Measurements from ENCODE around the gene PIGH. TPM values are rescaled to one million over a fixed set of nuclear protein-coding genes. Genes with fewer than 3 reads are reported as not detected.
A peak's percentile ranks its signal among the peaks of the same experiment; 100 is the strongest.
"Not testable (repeated sequence)": the region's sequence is repeated elsewhere in the genome, so short reads cannot be mapped to it uniquely, and the experiment has no call there.

PIGH gene
- total RNA-seq, 1 experiment from 2014 or later, result 19.0 TPM

DNA sequence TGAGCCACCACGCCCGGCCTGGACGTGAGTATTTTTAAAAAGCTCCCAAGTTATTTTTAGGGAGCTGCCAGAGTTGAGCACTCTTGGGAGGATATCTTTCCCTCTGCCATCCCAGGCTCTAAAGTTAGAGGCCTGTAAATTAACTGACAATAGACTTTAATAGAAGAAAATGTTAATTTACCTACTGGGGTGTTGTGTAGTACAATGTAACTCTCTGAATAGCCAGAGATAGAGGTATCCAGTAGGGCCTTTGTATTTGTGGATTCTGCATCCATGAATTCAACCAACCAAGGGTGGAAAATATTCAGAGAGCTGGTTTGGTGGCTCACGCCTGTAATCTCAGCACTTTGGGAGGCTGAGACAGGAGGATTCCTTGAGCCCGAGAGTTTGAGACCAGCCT is 7.6 kb upstream of the PIGH start:
- TF ChIP-seq, protein P1, sequence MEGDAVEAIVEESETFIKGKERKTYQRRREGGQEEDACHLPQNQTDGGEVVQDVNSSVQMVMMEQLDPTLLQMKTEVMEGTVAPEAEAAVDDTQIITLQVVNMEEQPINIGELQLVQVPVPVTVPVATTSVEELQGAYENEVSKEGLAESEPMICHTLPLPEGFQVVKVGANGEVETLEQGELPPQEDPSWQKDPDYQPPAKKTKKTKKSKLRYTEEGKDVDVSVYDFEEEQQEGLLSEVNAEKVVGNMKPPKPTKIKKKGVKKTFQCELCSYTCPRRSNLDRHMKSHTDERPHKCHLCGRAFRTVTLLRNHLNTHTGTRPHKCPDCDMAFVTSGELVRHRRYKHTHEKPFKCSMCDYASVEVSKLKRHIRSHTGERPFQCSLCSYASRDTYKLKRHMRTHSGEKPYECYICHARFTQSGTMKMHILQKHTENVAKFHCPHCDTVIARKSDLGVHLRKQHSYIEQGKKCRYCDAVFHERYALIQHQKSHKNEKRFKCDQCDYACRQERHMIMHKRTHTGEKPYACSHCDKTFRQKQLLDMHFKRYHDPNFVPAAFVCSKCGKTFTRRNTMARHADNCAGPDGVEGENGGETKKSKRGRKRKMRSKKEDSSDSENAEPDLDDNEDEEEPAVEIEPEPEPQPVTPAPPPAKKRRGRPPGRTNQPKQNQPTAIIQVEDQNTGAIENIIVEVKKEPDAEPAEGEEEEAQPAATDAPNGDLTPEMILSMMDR (IDR thresholded peaks at IDR 0.05; ENCODE audit: unreplicated experiment), result no peak
- H3K4me3 Mint-ChIP-seq (ENCODE audit: low read depth, unreplicated experiment), result no peak overlapping the region
- no peak overlapping the region for H3K27ac Mint-ChIP-seq (ENCODE audit: unreplicated experiment)
- intact Hi-C loops (cut with micrococcal nuclease; ENCODE audit: unreplicated experiment), result no loop called here
- no peaks in the 10 kb centered on the region for H3K9me3 Mint-ChIP-seq (ENCODE audit: low read depth, unreplicated experiment)
- BruUV-seq (replicated peaks), result no TSS peak
- H3K27me3 Mint-ChIP-seq (ENCODE audit: unreplicated experiment), result no peaks in the 10 kb centered on the region
- no peaks in the 10 kb centered on the region for H3K36me3 Mint-ChIP-seq (ENCODE audit: insufficient read depth, unreplicated experiment)
- H3K4me1 Mint-ChIP-seq (ENCODE audit: low read depth, unreplicated experiment), result no peaks in the 10 kb centered on the region
- no peak for DNase-seq
- CTCF ChIA-PET, result no interaction called here

DNA sequence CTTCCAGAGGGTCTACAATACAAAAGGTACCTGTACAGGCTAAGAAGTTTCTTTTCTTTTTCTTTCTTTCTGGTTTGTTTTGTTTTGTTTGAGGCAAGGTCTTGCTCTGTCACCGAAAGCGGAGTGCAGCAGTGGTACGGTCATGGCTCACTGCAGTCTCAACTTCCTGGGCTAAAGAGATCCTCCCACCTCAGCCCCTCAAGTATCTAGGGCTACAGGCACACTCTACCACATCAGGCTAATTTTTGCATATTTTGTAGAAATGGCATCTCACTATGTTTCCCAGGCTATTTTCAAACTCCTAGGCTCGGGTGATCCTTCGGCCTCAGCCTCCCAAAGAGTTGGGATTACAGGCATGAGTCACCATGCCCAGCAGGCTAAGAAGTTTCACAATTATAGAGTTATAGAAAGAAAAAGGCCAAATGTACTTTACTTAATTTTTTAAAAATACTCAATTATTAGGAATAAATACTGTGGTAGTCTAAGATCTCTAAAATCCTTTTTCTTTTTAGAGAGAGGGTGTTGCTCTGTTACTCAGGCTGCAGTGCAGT is 3.0 kb upstream of the PIGH start:
- BruUV-seq (replicated peaks), result no TSS peak
- CTCF ChIA-PET, result no interaction called here
- Mint-ChIP-seq H3K9me3 (ENCODE audit: low read depth, unreplicated experiment) (no peaks in the 10 kb centered on the region), H3K27me3 (ENCODE audit: unreplicated experiment) (no peaks in the 10 kb centered on the region), H3K4me1 (ENCODE audit: low read depth, unreplicated experiment) (peaks cover 12% of the 10 kb centered on the region), H3K4me3 (ENCODE audit: low read depth, unreplicated experiment) (no peak overlapping the region), H3K36me3 (ENCODE audit: insufficient read depth, unreplicated experiment) (peaks cover 18% of the 10 kb centered on the region), H3K27ac (ENCODE audit: unreplicated experiment) (no peak overlapping the region)
- DNase-seq, result no peak
- intact Hi-C loops (cut with micrococcal nuclease; ENCODE audit: unreplicated experiment), result no loop called here
- TF ChIP-seq, protein P1 (IDR thresholded peaks at IDR 0.05; ENCODE audit: unreplicated experiment), result no peak

DNA sequence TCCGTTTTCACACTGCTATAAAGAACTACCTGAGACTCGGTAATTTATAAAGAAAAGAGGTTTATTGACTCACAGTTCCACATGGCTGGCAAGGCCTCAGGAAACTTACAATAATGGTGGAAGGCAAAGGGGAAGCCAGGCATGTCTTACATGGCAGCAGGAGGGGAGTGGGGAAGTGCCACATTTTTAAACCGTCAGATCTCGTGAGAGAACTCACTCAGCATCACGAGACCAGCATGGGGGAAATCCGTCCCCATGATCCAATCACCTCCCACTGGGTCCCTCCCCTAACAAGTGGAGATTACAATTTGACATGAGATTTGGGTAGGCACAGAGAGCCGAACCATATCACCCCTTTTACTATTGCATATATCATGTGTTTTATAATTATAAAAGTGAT is 2.0 kb upstream of the PIGH start:
- TF ChIP-seq, protein P1 (IDR thresholded peaks at IDR 0.05; ENCODE audit: unreplicated experiment), result no peak
- no peak for DNase-seq
- Mint-ChIP-seq H3K27me3 (ENCODE audit: unreplicated experiment) (no peaks in the 10 kb centered on the region), H3K9me3 (ENCODE audit: low read depth, unreplicated experiment) (no peaks in the 10 kb centered on the region), H3K36me3 (ENCODE audit: insufficient read depth, unreplicated experiment) (peaks cover 21% of the 10 kb centered on the region), H3K27ac (ENCODE audit: unreplicated experiment) (no peak overlapping the region), H3K4me1 (ENCODE audit: low read depth, unreplicated experiment) (peaks cover 17% of the 10 kb centered on the region), H3K4me3 (ENCODE audit: low read depth, unreplicated experiment) (no peak overlapping the region)
- BruUV-seq (replicated peaks), result no TSS peak
- intact Hi-C loops (cut with micrococcal nuclease; ENCODE audit: unreplicated experiment), result no loop called here
- CTCF ChIA-PET, result no interaction called here

DNA sequence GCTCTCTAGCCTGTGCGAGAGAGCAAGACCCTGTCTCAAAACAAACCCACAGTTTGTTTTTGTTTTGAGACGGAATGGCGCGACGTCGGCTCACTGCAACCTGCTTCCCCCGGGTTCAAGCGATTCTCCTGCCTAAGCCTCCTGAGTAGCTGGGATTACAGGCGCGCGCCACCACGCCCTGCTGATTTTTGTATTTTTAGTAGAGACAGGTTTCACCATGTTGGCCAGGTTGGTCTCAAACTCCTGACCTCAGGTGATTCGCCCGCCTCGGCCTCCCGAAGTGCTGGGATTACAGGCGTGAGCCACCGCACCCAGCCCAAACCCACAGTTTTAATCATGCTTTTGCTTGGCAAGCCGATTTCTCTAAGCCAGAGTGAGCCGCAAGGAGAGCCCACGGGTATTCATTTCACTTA is 500 bp upstream of the PIGH start:
- intact Hi-C loops (cut with micrococcal nuclease; ENCODE audit: unreplicated experiment); BruUV-seq (replicated peaks); DNase-seq; H3K27me3 Mint-ChIP-seq (ENCODE audit: unreplicated experiment); H3K9me3 Mint-ChIP-seq (ENCODE audit: low read depth, unreplicated experiment): not testable (repeated sequence)
- H3K36me3 Mint-ChIP-seq (ENCODE audit: insufficient read depth, unreplicated experiment), result peaks cover 21% of the 10 kb centered on the region
- H3K27ac Mint-ChIP-seq (ENCODE audit: unreplicated experiment), result peak overlapping the region; percentile 85
- peaks cover 17% of the 10 kb centered on the region for H3K4me1 Mint-ChIP-seq (ENCODE audit: low read depth, unreplicated experiment)
- peak overlapping the region; percentile 92 for H3K4me3 Mint-ChIP-seq (ENCODE audit: low read depth, unreplicated experiment)
- CTCF ChIA-PET, result interaction anchor here (0.5 to 1.9 kb wide), 13 partner anchors 12 to 180 kb away, joined by 3 to 18 read pairs (median 4); no protein-coding TSS in a partner anchor

DNA sequence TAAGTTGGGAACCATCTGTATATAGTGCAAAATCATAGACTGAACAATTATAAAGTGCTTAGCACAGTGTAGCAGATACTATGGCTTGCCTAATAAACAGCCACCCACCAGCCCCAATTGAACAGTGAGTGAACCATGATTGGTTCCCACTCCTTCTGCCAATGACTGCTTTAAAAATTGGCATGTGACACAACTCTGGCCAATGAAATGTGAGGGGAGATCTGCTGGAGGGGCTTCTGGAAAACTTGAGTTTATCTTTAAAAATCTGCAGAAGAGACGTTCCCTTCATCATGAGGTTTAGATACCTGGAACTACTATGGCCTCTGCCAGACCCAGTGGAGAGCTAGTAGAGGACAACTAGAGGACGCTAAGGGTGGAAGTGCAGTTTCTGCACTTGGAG is 4.7 kb downstream of the PIGH start:
- no peaks in the 10 kb centered on the region for H3K9me3 Mint-ChIP-seq (ENCODE audit: low read depth, unreplicated experiment)
- H3K4me3 Mint-ChIP-seq (ENCODE audit: low read depth, unreplicated experiment), result no peak overlapping the region
- no peaks in the 10 kb centered on the region for H3K27me3 Mint-ChIP-seq (ENCODE audit: unreplicated experiment)
- H3K36me3 Mint-ChIP-seq (ENCODE audit: insufficient read depth, unreplicated experiment), result peaks cover 19% of the 10 kb centered on the region
- no peak overlapping the region for H3K27ac Mint-ChIP-seq (ENCODE audit: unreplicated experiment)
- no peak for DNase-seq
- intact Hi-C loops (cut with micrococcal nuclease; ENCODE audit: unreplicated experiment), result no loop called here
- TF ChIP-seq, protein P1 (IDR thresholded peaks at IDR 0.05; ENCODE audit: unreplicated experiment), result no peak
- peaks cover 26% of the 10 kb centered on the region for H3K4me1 Mint-ChIP-seq (ENCODE audit: low read depth, unreplicated experiment)
- CTCF ChIA-PET, result no interaction called here
- BruUV-seq (replicated peaks), result no TSS peak

DNA sequence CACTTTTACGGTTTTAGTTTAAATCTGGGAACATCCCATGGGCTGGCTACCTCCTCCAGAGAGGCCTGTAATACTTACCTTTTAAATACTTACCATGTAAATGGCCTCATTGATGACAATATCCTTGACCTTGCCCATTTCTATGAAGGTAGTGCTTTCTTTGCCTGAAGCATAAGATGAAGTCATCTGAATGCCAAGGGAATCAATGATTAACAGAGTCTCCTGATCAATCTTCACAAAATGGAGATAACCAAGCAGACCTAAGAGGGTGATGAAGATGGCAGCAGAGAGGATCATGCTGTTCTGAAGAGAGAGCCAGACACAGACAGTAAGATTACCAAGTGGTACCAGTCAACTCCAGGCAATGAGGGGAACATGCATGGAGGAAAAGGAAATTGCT is 6.4 kb downstream of the PIGH start:
- H3K36me3 Mint-ChIP-seq (ENCODE audit: insufficient read depth, unreplicated experiment); H3K9me3 Mint-ChIP-seq (ENCODE audit: low read depth, unreplicated experiment); CTCF ChIA-PET; intact Hi-C loops (cut with micrococcal nuclease; ENCODE audit: unreplicated experiment); H3K4me3 Mint-ChIP-seq (ENCODE audit: low read depth, unreplicated experiment); DNase-seq; H3K27me3 Mint-ChIP-seq (ENCODE audit: unreplicated experiment); BruUV-seq (replicated peaks): not testable (repeated sequence)
- H3K27ac Mint-ChIP-seq (ENCODE audit: unreplicated experiment), result peak overlapping the region; percentile 73
- H3K4me1 Mint-ChIP-seq (ENCODE audit: low read depth, unreplicated experiment), result peaks cover 18% of the 10 kb centered on the region
